ENCODE results near the gene FUBP1. TPM values are rescaled to one million over a fixed set of nuclear protein-coding genes. Genes with fewer than 3 reads are reported as not detected.

Gene FUBP1, protein sequence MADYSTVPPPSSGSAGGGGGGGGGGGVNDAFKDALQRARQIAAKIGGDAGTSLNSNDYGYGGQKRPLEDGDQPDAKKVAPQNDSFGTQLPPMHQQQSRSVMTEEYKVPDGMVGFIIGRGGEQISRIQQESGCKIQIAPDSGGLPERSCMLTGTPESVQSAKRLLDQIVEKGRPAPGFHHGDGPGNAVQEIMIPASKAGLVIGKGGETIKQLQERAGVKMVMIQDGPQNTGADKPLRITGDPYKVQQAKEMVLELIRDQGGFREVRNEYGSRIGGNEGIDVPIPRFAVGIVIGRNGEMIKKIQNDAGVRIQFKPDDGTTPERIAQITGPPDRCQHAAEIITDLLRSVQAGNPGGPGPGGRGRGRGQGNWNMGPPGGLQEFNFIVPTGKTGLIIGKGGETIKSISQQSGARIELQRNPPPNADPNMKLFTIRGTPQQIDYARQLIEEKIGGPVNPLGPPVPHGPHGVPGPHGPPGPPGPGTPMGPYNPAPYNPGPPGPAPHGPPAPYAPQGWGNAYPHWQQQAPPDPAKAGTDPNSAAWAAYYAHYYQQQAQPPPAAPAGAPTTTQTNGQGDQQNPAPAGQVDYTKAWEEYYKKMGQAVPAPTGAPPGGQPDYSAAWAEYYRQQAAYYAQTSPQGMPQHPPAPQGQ
- total RNA-seq, result 130 and 134 TPM in 2 replicates

GRCh38 chr1:77978969-77979876 is at the start of gene FUBP1:
Gene FUBP1, minus strand, starts transcription at chr1:77979072. Its CDS starts 68 bp downstream, at chr1:77979004.

GRCh38 chr1:78004719-78005447 is 26.0 kb upstream of the FUBP1 start, which contains the start of gene DNAJB4:
Gene DNAJB4, plus strand, starts transcription at chr1:78004939. Its CDS starts 172 bp downstream, at chr1:78005111.

Other genes starting within 250 kb of the FUBP1 start
- gene USP33, start 219.2 kb downstream of the FUBP1 start, total RNA-seq, result 52.9 and 63.5 TPM in 2 replicates
- 8.3 and 12.9 TPM in 2 replicates for gene MIGA1, start 199.4 kb downstream of the FUBP1 start, total RNA-seq
- 2.7 and 6.8 TPM in 2 replicates for gene NEXN, start 90.4 kb downstream of the FUBP1 start, total RNA-seq
- gene DNAJB4, start 25.9 kb upstream of the FUBP1 start, total RNA-seq, result 151 and 158 TPM in 2 replicates
- 18.6 and 23.3 TPM in 2 replicates for gene GIPC2, start 66.9 kb upstream of the FUBP1 start, total RNA-seq

All from endothelial cell of coronary artery (primary cell).